ENCODE measurements around the gene CXCL16. TPM values are rescaled to one million over a fixed set of nuclear protein-coding genes. Genes with fewer than 3 reads are reported as not detected.

Gene CXCL16
- total and polyA plus RNA-seq, 2 donors (not counting 1 experiment from before 2014, with no cell fraction given): 0.83 to 2.0 TPM

- Histone ChIP-seq H2AFZ (ENCODE audit: low read length) (no peak overlapping the region), H3K9ac (ENCODE audit: insufficient read depth, low read length) (no peak overlapping the region), H3K79me2 (ENCODE audit: control insufficient read depth, insufficient read depth, low read length) (no peaks in the 10 kb centered on the region), H3K4me3 (replicated peaks in 1 of 4; ENCODE audit: control extremely low read depth in 1 of 4, insufficient read depth in 1 of 4, low read depth in 3 of 4, low read length in 4 of 4) (no peak overlapping the region), H3K27ac (ENCODE audit: insufficient read depth, low read length) (no peak overlapping the region), H4K20me1 (ENCODE audit: control insufficient read depth, extremely low read depth, insufficient read depth, low read length) (no peaks in the 10 kb centered on the region), H3K9me3 (ENCODE audit: control insufficient read depth, insufficient read depth, low read depth, low read length) (no peaks in the 10 kb centered on the region), H3K4me2 (ENCODE audit: extremely low read depth, insufficient read depth, low read length) (no peak overlapping the region), H3K4me1 (ENCODE audit: control insufficient read depth, extremely low read depth, insufficient read depth, low read length) (no peaks in the 10 kb centered on the region), H3K36me3 (ENCODE audit: control insufficient read depth, insufficient read depth, low read length) (no peaks in the 10 kb centered on the region), H3K27me3 (ENCODE audit: control insufficient read depth, insufficient read depth, low read length) (peaks cover 6% of the 10 kb centered on the region)
- no peak for TF ChIP-seq CTCF (conservative IDR thresholded peaks at IDR 0.05 in 1 of 2, IDR thresholded peaks at IDR 0.05 in 1 of 2; ENCODE audit: low read depth in 1 of 2, low read length in 2 of 2)
- no peak for DNase-seq (ENCODE audit: low read depth in 2 of 2)
Observed at GRCh38 chr17:4766201-4766600, 26.5 kb upstream of the CXCL16 start.

DNA sequence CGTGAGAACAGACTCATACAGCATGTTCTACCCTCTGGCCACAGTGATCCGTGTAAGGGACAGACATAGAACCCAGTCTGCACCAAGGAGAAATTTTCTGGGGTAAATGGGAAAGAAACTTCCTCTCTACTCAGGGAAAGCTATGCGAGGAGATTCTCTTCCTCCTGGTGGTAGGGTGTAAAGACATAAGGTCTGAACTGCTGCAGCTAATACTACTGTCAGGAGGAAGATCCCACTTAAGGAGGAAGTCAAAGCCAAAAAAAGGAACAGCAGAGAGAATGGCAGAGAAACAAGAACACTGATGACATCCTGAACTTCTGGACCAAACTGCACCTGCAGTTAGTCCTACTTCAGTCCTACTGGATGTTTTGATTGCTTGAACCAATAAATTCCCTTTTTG lies 24.9 kb upstream of the CXCL16 start:
- Histone ChIP-seq H3K4me2 (ENCODE audit: extremely low read depth, insufficient read depth, low read length) (no peak overlapping the region), H3K79me2 (ENCODE audit: control insufficient read depth, insufficient read depth, low read length) (no peaks in the 10 kb centered on the region), H3K4me3 (replicated peaks in 1 of 4; ENCODE audit: control extremely low read depth in 1 of 4, insufficient read depth in 1 of 4, low read depth in 3 of 4, low read length in 4 of 4) (no peak overlapping the region), H3K9ac (ENCODE audit: insufficient read depth, low read length) (no peak overlapping the region), H3K27me3 (ENCODE audit: control insufficient read depth, insufficient read depth, low read length) (peaks cover 3% of the 10 kb centered on the region), H3K9me3 (ENCODE audit: control insufficient read depth, insufficient read depth, low read depth, low read length) (no peaks in the 10 kb centered on the region), H2AFZ (ENCODE audit: low read length) (no peak overlapping the region), H3K36me3 (ENCODE audit: control insufficient read depth, insufficient read depth, low read length) (no peaks in the 10 kb centered on the region), H4K20me1 (ENCODE audit: control insufficient read depth, extremely low read depth, insufficient read depth, low read length) (no peaks in the 10 kb centered on the region), H3K4me1 (ENCODE audit: control insufficient read depth, extremely low read depth, insufficient read depth, low read length) (no peaks in the 10 kb centered on the region), H3K27ac (ENCODE audit: insufficient read depth, low read length) (no peak overlapping the region)
- no peak for DNase-seq (ENCODE audit: low read depth in 2 of 2)
- no peak for TF ChIP-seq EZH2 (IDR thresholded peaks at IDR 0.05; ENCODE audit: low read length, missing control alignments)
- no peak for TF ChIP-seq CTCF (conservative IDR thresholded peaks at IDR 0.05 in 1 of 2, IDR thresholded peaks at IDR 0.05 in 1 of 2; ENCODE audit: low read depth in 1 of 2, low read length in 2 of 2)

- H3K4me1 ChIP-seq (ENCODE audit: control insufficient read depth, extremely low read depth, insufficient read depth, low read length): no peaks in the 10 kb centered on the region
- H3K36me3 ChIP-seq (ENCODE audit: control insufficient read depth, insufficient read depth, low read length): no peaks in the 10 kb centered on the region
- DNase-seq (ENCODE audit: low read depth in 2 of 2): no peak
- H4K20me1 ChIP-seq (ENCODE audit: control insufficient read depth, extremely low read depth, insufficient read depth, low read length): no peaks in the 10 kb centered on the region
- TF ChIP-seq CTCF (conservative IDR thresholded peaks at IDR 0.05 in 1 of 2, IDR thresholded peaks at IDR 0.05 in 1 of 2; ENCODE audit: low read depth in 1 of 2, low read length in 2 of 2) (no peak), EZH2 (IDR thresholded peaks at IDR 0.05; ENCODE audit: low read length, missing control alignments) (no peak)
- H3K9ac ChIP-seq (ENCODE audit: insufficient read depth, low read length): no peak overlapping the region
- H3K79me2 ChIP-seq (ENCODE audit: control insufficient read depth, insufficient read depth, low read length): no peaks in the 10 kb centered on the region
- no peaks in the 10 kb centered on the region for H3K9me3 ChIP-seq (ENCODE audit: control insufficient read depth, insufficient read depth, low read depth, low read length)
- H3K27ac ChIP-seq (ENCODE audit: insufficient read depth, low read length): no peak overlapping the region
- peaks cover 12% of the 10 kb centered on the region for H3K27me3 ChIP-seq (ENCODE audit: control insufficient read depth, insufficient read depth, low read length)
- no peak overlapping the region for H2AFZ ChIP-seq (ENCODE audit: low read length)
- no peak overlapping the region for H3K4me2 ChIP-seq (ENCODE audit: extremely low read depth, insufficient read depth, low read length)
- no peak overlapping the region for H3K4me3 ChIP-seq (replicated peaks in 1 of 4; ENCODE audit: control extremely low read depth in 1 of 4, insufficient read depth in 1 of 4, low read depth in 3 of 4, low read length in 4 of 4)
Observed at GRCh38 chr17:4759776-4760236, 20.1 kb upstream of the CXCL16 start.

Data from fibroblast of lung (primary cell).